Measurements from ENCODE around the gene INF2. TPM values are rescaled to one million over a fixed set of nuclear protein-coding genes. Genes with fewer than 3 reads are reported as not detected.

Gene INF2
- total RNA-seq, 1 experiment from 2014 or later: 113 TPM

- Histone ChIP-seq H3K27ac (no peak overlapping the region), H2AFZ (no peak overlapping the region), H3F3A (ENCODE audit: insufficient read depth, low read depth) (peaks cover 7% of the 10 kb centered on the region; the same call in 1 of the 2 replicates), H3K27me3 (ENCODE audit: insufficient read depth, low read depth) (no peaks in the 10 kb centered on the region), H3K4me3 (no peak overlapping the region), H4K20me1 (ENCODE audit: insufficient read depth) (no peaks in the 10 kb centered on the region; the same call in none of the 2 replicates), H3K9me3 (ENCODE audit: insufficient read depth, low read depth) (no peaks in the 10 kb centered on the region), H3K9me2 (ENCODE audit: insufficient read depth) (no peaks in the 10 kb centered on the region), H3K79me2 (ENCODE audit: low read depth) (no peaks in the 10 kb centered on the region), H3K36me3 (ENCODE audit: low read depth) (0 out of 2 replicates have a peak, but pooled peaks cover 3% of the 10 kb centered on the region), H3K4me1 (replicated peaks; ENCODE audit: insufficient read depth) (no peaks in the 10 kb centered on the region), H3K4me2 (no peak overlapping the region)
- no peak for DNase-seq
- BruUV-seq (replicated peaks): no TSS peak
- TF ChIP-seq CTCF (conservative IDR thresholded peaks at IDR 0.05) (no peak), EZH2 (IDR thresholded peaks at IDR 0.05; ENCODE audit: low read depth) (no peak)
- CTCF ChIA-PET: no interaction called here
- intact Hi-C loops (cut with micrococcal nuclease; ENCODE audit: unreplicated experiment): loop anchor here (5.0 kb wide), 2 partner anchors 42 to 57 kb away; no protein-coding TSS in a partner anchor
- POLR2A ChIA-PET (ENCODE audit: unreplicated experiment): no interaction called here
These were observed 20.1 kb downstream of the INF2 start for GRCh38 chr14:104709387-104710039.

- Histone ChIP-seq H3K36me3 (ENCODE audit: low read depth) (no peaks in the 10 kb centered on the region), H3K4me2 (no peak overlapping the region), H4K20me1 (ENCODE audit: insufficient read depth) (no peaks in the 10 kb centered on the region), H3K9me3 (ENCODE audit: insufficient read depth, low read depth) (no peaks in the 10 kb centered on the region), H3K79me2 (ENCODE audit: low read depth) (no peaks in the 10 kb centered on the region), H3K4me1 (replicated peaks; ENCODE audit: insufficient read depth) (no peaks in the 10 kb centered on the region), H3K27me3 (ENCODE audit: insufficient read depth, low read depth) (no peaks in the 10 kb centered on the region), H3K4me3 (no peak overlapping the region), H3F3A (ENCODE audit: insufficient read depth, low read depth) (peaks cover 3% of the 10 kb centered on the region; the same call in 1 of the 2 replicates), H3K27ac (no peak overlapping the region), H2AFZ (no peak overlapping the region), H3K9me2 (ENCODE audit: insufficient read depth) (no peaks in the 10 kb centered on the region)
- DNase-seq: no peak
- intact Hi-C loops (cut with micrococcal nuclease; ENCODE audit: unreplicated experiment): no loop called here
- CTCF ChIA-PET: no interaction called here
- no peak for TF ChIP-seq CTCF (conservative IDR thresholded peaks at IDR 0.05)
- TF ChIP-seq EZH2 (IDR thresholded peaks at IDR 0.05; ENCODE audit: low read depth): no peak
- no TSS peak for BruUV-seq (replicated peaks)
- POLR2A ChIA-PET (ENCODE audit: unreplicated experiment): no interaction called here
These were observed 20.8 kb downstream of the INF2 start for GRCh38 chr14:104710071-104710735.

DNA sequence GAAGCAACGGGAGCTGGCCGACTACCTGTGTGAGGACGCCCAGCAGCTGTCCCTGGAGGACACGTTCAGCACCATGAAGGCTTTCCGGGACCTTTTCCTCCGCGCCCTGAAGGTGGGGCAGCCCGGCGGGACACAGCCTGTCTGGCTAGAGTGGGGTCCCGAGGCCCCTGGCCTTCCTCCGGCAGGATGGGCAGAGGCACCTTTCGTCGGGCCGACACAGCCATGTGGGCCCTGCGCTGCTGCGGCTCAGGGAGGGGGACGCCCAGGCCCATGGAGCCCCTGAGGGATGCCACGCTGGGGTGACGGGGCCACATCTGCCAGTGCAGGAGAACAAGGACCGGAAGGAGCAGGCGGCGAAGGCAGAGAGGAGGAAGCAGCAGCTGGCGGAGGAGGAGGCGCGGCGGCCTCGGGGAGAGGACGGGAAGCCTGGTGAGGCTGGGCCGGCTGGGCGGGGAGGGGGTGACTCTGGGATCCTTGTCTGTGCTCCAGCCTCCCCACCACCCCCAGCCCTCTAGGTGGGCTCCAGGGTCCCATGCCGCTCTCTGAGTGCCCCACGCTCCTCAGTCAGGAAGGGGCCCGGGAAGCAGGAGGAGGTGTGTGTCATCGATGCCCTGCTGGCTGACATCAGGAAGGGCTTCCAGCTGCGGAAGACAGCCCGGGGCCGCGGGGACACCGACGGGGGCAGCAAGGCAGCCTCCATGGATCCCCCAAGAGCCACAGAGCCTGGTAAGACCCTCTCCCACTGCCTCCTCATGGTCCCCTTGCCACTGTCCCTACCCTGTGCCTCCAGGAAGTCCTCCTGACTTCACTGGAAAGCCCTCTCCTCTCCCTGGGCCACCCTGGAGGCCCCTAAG, 23.7 kb downstream of the INF2 start:
- Histone ChIP-seq H3K4me3 (no peak overlapping the region), H3F3A (ENCODE audit: insufficient read depth, low read depth) (no peaks in the 10 kb centered on the region), H3K9me2 (ENCODE audit: insufficient read depth) (no peaks in the 10 kb centered on the region), H3K27me3 (ENCODE audit: insufficient read depth, low read depth) (no peaks in the 10 kb centered on the region), H2AFZ (no peak overlapping the region), H3K36me3 (ENCODE audit: low read depth) (no peaks in the 10 kb centered on the region), H3K9me3 (ENCODE audit: insufficient read depth, low read depth) (no peaks in the 10 kb centered on the region), H3K4me1 (replicated peaks; ENCODE audit: insufficient read depth) (no peaks in the 10 kb centered on the region), H3K27ac (no peak overlapping the region), H3K4me2 (no peak overlapping the region), H3K79me2 (ENCODE audit: low read depth) (no peaks in the 10 kb centered on the region), H4K20me1 (ENCODE audit: insufficient read depth) (no peaks in the 10 kb centered on the region)
- intact Hi-C loops (cut with micrococcal nuclease; ENCODE audit: unreplicated experiment): no loop called here
- ChIA-PET CTCF (no interaction called here), POLR2A (ENCODE audit: unreplicated experiment) (no interaction called here)
- TF ChIP-seq EZH2 (IDR thresholded peaks at IDR 0.05; ENCODE audit: low read depth) (no peak), CTCF (conservative IDR thresholded peaks at IDR 0.05) (no peak)
- no TSS peak for BruUV-seq (replicated peaks)
- DNase-seq: no peak

Data from PC-9 (cell line).